Renal pelvis (tissue), 4 donors: ENCODE measurements around the gene FANCD2. TPM values are rescaled to one million over a fixed set of nuclear protein-coding genes. Genes with fewer than 3 reads are reported as not detected.
"Not testable (repeated sequence)": the region's sequence is repeated elsewhere in the genome, so short reads cannot be mapped to it uniquely, and the experiment has no call there.

Experiments
- DNase-seq: peaks from one replicate; pipeline ENCODE4 v3.0.0-alpha.2; 2013
- polyA plus RNA-seq, 3 donors: library from polyadenylated mRNA; unstranded; fragments of 120-200 nt; gene quantifications; one replicate each; pipeline ENCODE4 v1.2.1, GENCODE V29; 2013; ENCODE audit not compliant: insufficient read length in 3 of 3

The FANCD2 gene
- polyA plus RNA-seq, 3 donors, result 18.2 to 28.8 (median 26.8) TPM

DNA sequence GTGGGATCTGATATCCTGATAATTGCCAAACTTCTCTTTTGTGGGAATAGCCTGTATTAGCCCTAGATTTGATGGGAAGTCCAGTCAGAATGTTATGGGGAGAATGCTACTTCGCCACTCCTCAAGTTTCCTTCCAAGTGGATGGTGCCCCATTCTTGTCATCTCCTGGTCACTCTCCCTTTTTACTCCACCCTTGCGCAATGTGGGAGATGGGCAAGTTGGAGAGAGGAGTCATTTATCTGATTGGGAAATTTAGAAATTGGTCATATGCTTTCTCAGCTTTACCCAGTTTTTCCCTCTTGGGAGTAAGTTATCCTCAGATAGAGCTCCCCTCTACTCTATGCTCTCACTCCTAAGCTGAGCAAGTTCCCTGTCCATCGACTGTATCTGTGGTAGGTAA, 67.4 kb downstream of the FANCD2 start:
- no peak for DNase-seq

DNA sequence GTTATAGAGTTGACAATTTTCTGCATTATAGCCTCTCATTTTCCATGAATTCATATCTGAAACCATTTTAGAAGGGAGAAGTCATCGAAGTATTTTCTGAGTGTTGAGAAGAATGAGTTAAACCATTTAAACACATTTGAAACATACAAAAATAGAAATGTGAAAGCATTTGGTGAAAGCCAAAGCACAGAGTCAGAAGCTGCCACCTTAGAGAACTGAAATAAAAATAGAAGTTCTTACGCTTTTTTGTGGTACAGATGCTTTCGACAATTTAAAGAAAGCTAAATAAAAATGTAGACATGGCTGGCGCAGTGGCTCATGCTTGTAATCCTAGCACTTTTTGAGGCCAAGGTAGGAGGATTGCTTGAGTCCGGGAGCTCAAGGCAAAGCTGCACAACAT, 72.8 kb downstream of the FANCD2 start:
- DNase-seq, result no peak

DNA sequence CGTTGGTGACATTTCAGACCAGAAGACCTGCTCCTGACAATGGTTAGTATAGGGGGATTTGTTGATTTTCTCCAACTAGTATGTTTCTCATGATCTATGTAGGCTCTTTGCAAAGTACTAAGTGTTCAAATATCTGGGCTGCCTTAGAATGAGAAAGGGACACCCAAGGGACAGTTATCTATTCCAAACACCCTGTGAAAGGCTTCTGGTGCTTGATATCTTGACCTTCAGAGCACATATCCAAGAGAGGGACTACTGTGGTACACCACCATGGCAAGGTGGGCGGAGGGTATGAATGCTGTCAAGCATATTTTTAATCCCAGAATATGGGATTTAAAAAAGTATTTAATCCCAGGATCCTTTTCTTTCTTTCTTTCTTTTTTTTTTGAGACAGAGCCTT, 80.7 kb downstream of the FANCD2 start:
- DNase-seq, result no peak

DNA sequence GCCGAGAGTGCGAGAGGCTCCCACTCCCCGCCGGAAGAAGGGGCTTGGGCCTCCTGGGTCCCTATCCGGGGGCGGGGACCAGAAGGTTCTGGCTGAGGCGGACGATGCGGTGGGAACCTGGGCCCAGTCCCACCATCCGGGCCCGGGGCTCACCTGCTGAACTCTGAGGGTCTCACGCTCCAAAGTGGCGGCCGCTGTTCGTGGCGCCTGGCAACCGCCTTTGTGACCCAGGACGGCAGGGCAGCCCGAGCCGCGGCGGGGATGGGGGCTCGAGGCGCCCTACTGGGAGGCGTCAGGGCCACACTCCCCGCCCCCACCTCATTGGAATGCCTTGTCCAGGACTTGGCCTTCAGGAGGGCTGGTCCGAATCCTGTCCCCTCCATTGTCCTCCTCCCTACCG, 81.9 kb downstream of the FANCD2 start, which contains the start of gene FANCD2OS:
Gene FANCD2OS (minus strand): TSS at position 165 of the 400 bp plus-strand sequence. CDS start 3,481 bp downstream, outside the sequence.
- DNase-seq, result no peak

DNA sequence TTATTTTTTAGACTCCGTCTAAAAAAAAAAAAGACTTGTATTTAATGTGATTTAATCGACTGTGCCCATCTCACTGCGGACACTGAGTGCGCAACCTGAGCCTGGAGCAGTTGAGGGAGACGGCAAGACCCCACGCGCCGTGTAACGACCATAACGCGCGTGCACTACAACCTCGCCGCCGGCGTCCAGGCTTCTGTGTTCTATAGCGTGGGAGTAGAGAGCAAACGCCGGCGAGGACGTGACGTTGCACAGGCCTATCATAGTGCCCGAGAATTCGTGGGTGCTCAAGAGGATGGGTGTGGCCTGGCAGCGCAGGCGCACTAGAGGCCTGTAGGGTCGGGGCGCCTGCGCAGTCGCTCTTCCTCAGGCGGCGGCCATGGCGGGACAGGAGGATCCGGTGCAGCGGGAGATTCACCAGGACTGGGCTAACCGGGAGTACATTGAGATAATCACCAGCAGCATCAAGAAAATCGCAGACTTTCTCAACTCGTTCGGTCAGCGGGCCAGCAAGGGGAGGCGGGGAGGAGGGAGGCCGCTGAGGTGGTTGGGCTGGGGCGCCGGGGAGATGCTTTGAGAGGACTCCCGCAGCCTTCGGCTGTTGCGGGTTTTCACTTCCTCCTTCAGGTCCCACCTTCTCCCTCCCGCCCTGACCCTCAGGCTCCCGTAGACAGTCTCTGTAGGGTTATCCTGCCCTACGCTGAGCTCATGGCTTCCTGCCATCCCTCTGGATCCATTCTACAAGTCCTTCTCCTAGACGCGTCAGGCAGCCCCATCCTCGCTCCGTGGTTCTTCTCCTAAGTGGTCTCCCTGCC, 89.3 kb downstream of the FANCD2 start, which contains the start of gene BRK1:
Gene BRK1 (plus strand): TSS at position 350 of the 812 bp plus-strand sequence. CDS start 27 bp downstream, at position 377.
- DNase-seq, result peak; percentile 95

DNA sequence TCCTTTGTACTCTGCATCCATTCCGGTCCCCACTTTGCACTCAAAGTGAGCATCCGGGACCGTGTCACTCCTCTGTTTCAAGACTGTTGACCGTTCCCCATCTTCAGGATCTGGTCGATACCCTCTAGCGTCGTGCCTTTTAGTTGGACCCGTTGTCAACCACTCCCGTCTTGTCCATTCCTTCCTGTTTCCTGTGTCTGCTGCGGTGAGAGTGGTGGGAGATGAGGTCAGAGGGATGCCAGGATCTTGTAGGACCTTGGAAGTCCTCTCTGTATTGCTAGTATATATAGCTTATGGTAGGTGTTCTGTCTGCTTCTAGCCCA, 89.9 kb downstream of the FANCD2 start:
- peak; percentile 9 for DNase-seq

DNA sequence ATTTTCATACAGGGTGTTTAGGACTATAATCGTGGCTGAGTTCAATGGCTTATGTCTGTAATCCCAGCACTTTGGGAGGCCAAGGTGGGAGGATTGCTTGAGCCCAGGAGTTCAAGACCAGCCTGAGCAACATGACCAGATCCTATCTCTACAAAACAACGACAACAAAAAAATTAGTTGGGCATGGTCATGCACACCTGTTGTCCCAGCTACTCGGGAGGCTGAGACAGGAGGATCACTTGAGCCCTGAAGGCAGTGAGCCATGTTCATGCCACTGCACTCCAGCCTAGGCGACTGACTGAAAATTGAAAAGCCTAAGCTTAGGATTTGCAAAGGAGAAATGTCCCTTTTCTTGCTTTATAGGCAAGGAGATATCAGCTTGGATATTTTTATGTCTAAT, 90.7 kb downstream of the FANCD2 start:
- no peak for DNase-seq

DNA sequence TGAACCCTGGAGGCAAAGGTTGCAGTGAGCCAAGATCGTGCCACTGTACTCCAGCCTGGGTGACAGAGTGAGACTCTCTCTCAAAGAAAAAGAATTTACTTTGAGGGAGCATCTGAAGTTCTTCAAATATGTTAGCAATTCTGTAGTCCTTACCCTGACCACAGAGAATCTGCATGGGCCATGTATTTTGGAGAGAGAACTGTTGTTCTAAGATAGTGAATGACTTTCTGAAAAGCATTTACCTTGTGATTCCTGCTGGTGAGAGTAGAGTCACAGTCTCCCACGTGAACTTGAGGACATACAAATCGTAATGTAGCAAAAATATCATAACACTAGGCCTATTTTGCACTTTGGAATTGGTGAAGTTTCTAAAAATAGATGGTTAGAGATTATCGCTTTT, 93.1 kb downstream of the FANCD2 start:
- DNase-seq, result no peak

DNA sequence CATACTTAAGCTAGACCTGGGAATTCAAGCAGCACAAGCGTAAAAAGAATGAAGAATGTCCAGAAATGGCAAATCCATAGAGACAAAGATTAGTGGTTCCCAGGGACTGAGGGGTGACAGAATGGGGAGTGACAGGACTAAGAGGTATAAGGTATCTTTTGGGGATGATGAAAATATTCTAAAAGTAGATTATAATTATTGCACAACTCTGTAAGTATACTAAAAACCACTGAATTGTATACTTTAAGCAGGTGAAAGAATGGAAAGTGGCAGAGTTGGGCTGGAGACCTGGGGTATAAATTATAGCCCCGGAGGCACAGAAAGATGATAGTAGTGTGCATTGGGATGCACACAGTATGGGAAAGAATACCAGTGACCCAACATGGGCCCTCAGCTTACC, 94.8 kb downstream of the FANCD2 start:
- no peak for DNase-seq

DNA sequence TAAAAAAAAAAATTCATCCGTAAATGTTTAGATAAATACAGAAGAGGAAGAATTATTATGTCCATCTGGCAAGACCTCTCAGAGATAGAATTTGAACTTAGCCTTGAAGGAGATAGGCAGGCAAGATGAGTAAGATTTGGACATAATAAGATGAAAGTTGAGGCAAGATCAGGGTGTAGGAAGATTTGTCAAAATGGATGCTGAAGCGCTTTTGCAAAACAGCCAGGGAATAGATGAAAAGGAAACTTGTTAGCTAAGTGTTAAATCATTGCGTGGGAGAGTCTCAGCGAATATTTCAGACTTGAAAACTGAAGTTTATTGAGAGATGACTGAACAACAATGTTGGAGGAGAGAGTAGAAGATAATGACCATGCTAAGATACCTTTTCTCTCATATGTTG, 96.5 kb downstream of the FANCD2 start:
- DNase-seq, result no peak

DNA sequence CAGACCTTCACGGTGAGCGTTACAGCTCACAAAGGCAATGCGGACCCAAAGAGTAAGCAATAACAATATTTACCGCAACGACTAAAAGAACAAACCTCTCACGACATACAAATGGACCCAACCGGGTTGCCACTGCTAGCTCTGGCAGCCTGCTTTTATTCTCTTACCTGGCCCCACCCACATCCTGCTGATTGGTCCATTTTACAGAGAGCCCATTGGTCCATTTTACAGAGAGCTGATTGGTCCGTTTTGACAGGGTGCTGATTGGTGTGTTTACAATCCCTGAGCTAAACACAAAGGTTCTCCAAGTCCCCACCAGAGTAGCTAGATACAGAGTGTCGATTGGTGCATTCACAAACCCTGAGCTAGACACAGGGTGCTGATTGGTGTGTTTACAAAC, 109.6 kb downstream of the FANCD2 start:
- DNase-seq, result not testable (repeated sequence)

DNA sequence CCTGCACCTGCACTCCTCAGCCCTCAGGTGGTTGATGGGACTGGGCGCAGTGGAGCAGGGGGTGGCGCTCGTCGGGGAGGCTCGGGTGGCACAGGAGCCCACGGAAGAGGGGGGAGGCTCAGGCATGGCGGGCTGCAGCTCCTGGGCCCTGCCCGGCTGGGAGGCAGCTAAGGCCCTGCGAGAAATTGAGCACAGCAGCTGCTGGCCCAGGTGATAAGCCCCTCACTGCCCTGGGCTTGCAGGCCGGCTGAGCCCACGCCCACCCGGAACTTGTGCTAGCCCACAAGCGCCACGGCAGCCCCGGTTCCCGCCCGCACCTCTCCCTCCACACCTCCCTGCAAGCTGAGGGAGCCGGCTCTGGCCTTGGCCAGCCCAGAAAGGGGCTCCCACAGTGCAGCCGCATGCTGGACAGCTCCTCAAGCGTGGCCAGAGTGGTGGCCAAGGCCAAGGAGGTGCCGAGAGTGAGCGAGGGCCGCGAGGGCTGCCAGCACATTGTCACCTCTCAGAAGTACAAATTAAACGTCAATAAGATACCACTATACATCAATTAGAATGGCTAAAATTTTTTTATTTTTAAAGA, 110.3 kb downstream of the FANCD2 start:
- DNase-seq, result no peak

DNA sequence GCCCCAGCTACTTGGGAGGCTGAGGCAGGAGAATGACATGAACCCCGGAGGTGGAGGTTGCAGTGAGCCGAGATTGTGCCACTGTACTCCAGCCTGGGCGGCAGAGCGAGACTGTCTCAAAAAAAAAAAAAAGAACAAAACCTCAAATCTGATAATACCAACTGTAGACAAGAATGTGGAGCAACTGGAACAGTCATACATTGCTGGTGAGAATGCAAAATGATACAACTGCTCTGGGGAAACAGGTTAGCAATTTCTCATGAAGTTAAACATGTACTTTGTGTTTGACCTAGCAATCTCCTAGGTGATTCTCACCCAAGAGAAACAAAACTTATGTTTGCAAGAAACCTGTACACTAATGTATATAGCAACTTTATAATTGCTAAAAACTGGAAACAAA, 110.9 kb downstream of the FANCD2 start:
- DNase-seq, result no peak

DNA sequence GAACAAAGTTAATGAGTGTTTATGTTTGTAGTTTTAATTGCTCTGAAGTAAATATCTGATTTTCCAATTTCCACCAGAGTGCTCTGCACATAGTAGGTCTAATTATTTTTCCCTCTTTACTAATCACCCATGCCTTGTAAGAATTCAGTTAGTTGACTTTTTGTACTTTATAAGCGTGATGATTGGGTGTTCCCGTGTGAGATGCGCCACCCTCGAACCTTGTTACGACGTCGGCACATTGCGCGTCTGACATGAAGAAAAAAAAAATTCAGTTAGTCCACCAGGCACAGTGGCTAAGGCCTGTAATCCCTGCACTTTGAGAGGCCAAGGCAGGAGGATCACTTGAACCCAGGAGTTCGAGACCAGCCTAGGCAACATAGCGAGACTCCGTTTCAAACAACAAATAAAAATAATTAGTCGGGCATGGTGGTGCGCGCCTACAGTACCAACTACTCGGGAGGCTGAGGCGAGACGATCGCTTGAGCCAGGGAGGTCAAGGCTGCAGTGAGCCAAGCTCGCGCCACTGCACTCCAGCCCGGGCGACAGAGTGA, 114.8 kb downstream of the FANCD2 start:
- DNase-seq, result no peak

DNA sequence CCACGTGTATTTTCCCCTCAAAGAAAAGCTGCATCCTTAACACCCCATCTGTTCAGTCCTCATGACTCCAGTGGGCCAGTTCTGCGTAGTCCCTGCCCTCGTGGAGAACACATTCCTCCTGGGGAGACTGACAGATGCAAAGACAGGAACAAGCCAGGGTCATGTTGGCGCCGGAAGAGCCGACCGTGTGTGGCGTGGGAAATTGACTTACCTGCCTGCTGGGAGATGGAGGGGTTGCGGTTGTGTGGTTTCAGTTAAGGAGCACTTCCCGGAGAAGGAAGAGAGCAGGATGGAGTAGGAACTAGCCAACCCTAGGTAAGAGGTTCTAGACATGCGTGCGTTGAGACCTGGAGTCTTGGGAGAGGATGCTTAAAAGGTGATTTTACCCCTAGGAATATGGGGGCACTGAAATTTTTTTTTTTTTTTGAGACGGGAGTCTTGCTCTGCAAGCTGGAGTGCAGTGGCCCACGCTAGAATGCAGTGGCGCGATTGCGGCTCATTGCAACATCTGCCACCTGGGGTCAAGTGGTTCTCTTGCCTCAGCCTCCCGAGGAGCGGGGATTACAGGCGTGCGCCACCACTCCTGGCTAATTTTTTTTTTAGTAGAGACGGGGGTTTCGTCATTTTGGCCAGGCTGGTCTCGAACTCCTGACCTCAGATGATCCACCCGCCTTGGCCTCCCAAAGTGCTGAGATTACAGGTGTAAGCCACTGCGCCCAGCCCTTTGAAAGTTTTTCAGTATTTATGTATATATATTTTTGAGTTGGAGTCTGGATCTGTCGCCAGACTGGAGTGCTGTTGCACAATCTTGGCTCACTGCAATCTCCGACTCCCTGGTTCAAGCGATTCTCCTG, 116.7 kb downstream of the FANCD2 start:
- no peak for DNase-seq

DNA sequence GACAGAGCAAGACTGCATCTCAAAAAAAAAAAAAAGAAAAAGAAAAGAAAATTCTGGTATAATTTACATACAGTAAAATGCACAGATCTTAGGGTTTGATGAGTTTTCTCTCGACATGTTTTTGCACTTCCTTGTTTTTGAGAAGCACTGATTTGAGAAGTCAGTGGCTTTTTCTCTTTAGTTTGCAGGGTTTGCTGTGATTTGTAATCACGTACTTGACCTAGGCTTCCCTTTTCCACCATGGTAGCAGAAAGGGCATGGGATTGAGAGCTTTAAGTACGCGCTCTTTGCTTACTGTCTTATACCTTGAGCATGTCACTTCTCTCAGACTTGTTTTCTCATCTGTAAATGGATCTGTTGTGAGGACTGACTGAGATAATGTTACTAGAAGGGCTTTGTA, 119.4 kb downstream of the FANCD2 start:
- no peak for DNase-seq

DNA sequence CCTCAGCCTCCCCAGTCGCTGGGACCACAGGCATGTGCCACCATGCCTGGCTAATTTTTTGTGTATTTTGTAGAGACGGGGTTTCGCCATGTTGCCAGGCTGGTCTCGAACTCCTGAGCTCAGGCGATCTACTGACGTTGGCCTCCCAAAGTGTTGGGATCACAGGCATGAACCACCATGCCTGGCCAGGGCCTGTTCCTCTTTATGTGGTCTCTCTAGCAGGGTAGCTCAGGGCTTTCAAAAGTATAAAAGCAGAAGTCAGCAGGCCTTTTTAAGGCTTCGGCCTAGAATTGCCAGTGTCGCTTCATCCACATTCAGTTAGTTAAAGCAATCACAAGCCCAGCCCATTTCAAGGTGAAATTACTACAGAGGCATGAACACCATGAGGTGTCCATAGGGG, 123.0 kb downstream of the FANCD2 start:
- no peak for DNase-seq

DNA sequence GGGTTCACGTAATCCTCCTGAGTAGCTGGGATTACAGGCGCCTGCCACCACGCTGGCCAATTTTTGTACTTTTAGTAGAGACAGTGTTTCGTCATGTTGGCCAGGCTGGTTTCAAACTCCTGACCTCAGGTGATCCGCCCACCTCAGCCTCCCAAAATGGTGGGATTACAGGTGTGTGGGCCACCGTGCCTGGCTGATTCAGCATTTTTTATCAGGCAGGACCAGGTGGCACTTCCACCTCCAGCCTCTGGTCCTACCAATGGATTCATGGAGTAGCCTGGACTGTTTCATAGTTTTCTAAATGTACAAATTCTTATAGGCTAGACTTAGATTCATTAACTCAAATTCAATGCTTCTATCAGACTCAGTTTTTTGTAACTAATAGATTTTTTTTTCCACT, 124.8 kb downstream of the FANCD2 start:
- DNase-seq, result no peak
